Right renal pelvis (tissue), 4 donors: Measurements from ENCODE around the gene IL31. TPM values are rescaled to one million over a fixed set of nuclear protein-coding genes. Genes with fewer than 3 reads are reported as not detected.
A peak's percentile ranks its signal among the peaks of the same experiment; 100 is the strongest.

ENCODE experiments used
- DNase-seq, 4 donors: peaks; one replicate each; pipeline ENCODE4 v3.0.0-alpha.2; 2013; ENCODE audit warnings: low read depth in 4 of 4, low spot score in 3 of 4, missing footprints in 1 of 4
- polyA plus RNA-seq, 4 donors: library from polyadenylated mRNA; unstranded; fragments of 120-200 nt; gene quantifications; one replicate each; pipeline ENCODE4 v1.2.1, GENCODE V29; 2013; ENCODE audit not compliant: insufficient read length in 4 of 4

Gene IL31
- polyA plus RNA-seq, 4 donors: not detected

- no peak for DNase-seq
These were observed 40.6 kb downstream of the IL31 start for GRCh38 chr12:122133192-122133950.

GRCh38 chr12:122130150-122130549, 43.9 kb downstream of the IL31 start:
- no peak for DNase-seq

- DNase-seq: no peak
These were observed 44.9 kb downstream of the IL31 start for GRCh38 chr12:122129131-122129530.

- no peak for DNase-seq
These were observed 45.5 kb downstream of the IL31 start for GRCh38 chr12:122128481-122128880.

- no peak for DNase-seq
These were observed 46.2 kb downstream of the IL31 start for GRCh38 chr12:122127839-122128238.

- DNase-seq: no peak
These were observed 47.1 kb downstream of the IL31 start for GRCh38 chr12:122126713-122127597.

GRCh38 chr12:122126342-122126635, 47.7 kb downstream of the IL31 start:
- DNase-seq: no peak

- no peak for DNase-seq
These were observed 48.3 kb downstream of the IL31 start for GRCh38 chr12:122125452-122126341.

- DNase-seq: no peak
These were observed 49.7 kb downstream of the IL31 start for GRCh38 chr12:122124370-122124769.

GRCh38 chr12:122123761-122124145, 50.3 kb downstream of the IL31 start:
- no peak for DNase-seq

- peak; percentile 65 to 72 (median 66) for DNase-seq
These were observed 50.8 kb downstream of the IL31 start for GRCh38 chr12:122123051-122123760.

Other genes starting within 250 kb of the IL31 start
- gene BCL7A, start 152.3 kb downstream of the IL31 start, polyA plus RNA-seq: 10 to 100 TPM; 34.0 to 39.7 (median 37.6) TPM
- 10 to 100 TPM; 28.4 to 35.4 (median 31.3) TPM for gene MLXIP, start 95.5 kb downstream of the IL31 start, polyA plus RNA-seq
- 1 to 10 TPM; 5.2 to 7.2 (median 6.1) TPM for gene LRRC43, start 8.9 kb upstream of the IL31 start, polyA plus RNA-seq
- gene B3GNT4, start 29.5 kb upstream of the IL31 start, polyA plus RNA-seq: 1 to 10 TPM; 2.2 to 3.8 (median 3.2) TPM
- 10 to 100 TPM; 72.0 to 81.9 (median 78.0) TPM for gene DIABLO, start 51.8 kb upstream of the IL31 start, polyA plus RNA-seq
- gene VPS33A, start 92.3 kb upstream of the IL31 start, polyA plus RNA-seq: 10 to 100 TPM; 15.9 to 22.4 (median 19.8) TPM
- gene CLIP1, start 248.4 kb upstream of the IL31 start, polyA plus RNA-seq: 10 to 100 TPM; 33.6 to 42.5 (median 39.6) TPM